GM23248 (cell line): Measurements from ENCODE around the gene QSOX1.

Source experiments
- EZH2 ChIP-seq: fragments of 200-600 bp; sonication (generic); IDR thresholded peaks from 2 replicates; pipeline ENCODE4 v1.6.1; 2018; ENCODE audit warnings: antibody characterized with exemption, mild to moderate bottlenecking; ENCODE audit not compliant: insufficient read depth, poor library complexity, severe bottlenecking
- EZH2phosphoT487 ChIP-seq: fragments of 200-600 bp; sonication (generic); IDR thresholded peaks from 2 replicates; pipeline ENCODE4 v1.6.1; 2018; ENCODE audit warnings: antibody characterized with exemption, moderate library complexity, mild to moderate bottlenecking, low read depth; ENCODE audit not compliant: insufficient read depth

- no peak for TF ChIP-seq EZH2
- no peak for TF ChIP-seq EZH2phosphoT487
These were observed 31.2 kb upstream of the QSOX1 start for GRCh38 chr1:180123463-180123936.
